22Rv1 (cell line): Measurements from ENCODE around the gene ARHGAP26.
"Not testable (repeated sequence)": the region's sequence is repeated elsewhere in the genome, so short reads cannot be mapped to it uniquely, and the experiment has no call there.

Experiments used
- H3K27ac ChIP-seq: fragments of 450-650 bp; 2 replicates; pipeline ENCODE4 v1.5.1; 2017
- ZFX ChIP-seq: fragments of 450-650 bp; IDR thresholded peaks from 2 replicates; pipeline ENCODE4 v1.6.1; 2017; ENCODE audit warnings: antibody characterized with exemption, borderline replicate concordance
- TF ChIP-seq, protein P1 (sequence below): fragments of 450-650 bp; IDR thresholded peaks from 2 replicates; pipeline ENCODE4 v1.5.1; 2017; ENCODE audit warnings: mild to moderate bottlenecking

Gene ARHGAP26

DNA sequence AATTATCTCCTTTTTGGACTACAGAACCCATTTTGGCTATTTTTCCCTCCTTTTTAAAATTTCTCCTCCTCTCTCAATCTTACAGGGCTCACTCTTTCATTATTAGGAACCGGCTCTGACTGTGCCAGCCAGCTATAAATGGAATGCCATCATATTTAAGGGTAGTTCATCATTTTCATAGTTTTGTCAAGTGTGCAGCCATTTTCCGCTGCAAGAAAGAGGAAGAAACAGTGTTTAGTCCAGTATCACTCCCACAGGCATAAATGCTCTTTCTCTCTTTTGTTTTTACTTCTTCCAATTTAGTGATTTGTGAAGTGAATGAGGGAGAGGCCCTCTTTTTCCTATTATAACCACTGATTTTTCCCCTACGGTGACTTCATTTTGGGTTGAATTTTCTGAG lies 343.3 kb downstream of the ARHGAP26 start:
- no peak overlapping the region for H3K27ac ChIP-seq

DNA sequence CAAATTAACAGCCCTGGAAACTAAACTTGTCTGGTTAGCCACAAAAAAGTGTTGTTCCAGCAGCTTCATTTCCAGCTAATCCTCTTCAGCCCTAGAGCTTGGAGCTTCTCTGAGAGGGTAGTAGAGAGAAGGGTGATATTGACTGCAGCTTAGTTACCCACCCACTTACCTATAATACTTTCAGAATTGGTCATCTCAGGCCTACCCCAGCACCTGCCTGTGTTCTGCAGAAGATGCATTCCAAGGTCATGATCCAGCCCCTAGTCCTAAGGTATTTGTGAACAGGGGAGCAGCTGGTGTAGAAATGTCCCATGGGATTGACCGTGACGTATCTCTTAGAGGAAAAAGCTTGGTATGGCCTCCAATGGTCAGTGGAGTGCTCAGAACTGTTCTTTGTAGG lies 344.3 kb downstream of the ARHGAP26 start:
- TF ChIP-seq ZFX, result no peak
- TF ChIP-seq, protein P1, sequence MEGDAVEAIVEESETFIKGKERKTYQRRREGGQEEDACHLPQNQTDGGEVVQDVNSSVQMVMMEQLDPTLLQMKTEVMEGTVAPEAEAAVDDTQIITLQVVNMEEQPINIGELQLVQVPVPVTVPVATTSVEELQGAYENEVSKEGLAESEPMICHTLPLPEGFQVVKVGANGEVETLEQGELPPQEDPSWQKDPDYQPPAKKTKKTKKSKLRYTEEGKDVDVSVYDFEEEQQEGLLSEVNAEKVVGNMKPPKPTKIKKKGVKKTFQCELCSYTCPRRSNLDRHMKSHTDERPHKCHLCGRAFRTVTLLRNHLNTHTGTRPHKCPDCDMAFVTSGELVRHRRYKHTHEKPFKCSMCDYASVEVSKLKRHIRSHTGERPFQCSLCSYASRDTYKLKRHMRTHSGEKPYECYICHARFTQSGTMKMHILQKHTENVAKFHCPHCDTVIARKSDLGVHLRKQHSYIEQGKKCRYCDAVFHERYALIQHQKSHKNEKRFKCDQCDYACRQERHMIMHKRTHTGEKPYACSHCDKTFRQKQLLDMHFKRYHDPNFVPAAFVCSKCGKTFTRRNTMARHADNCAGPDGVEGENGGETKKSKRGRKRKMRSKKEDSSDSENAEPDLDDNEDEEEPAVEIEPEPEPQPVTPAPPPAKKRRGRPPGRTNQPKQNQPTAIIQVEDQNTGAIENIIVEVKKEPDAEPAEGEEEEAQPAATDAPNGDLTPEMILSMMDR, result no peak
- H3K27ac ChIP-seq, result no peak overlapping the region

More for the DNA sequence above, 343.3 kb downstream of the ARHGAP26 start:
- no peak for TF ChIP-seq ZFX
- TF ChIP-seq, protein P1, result no peak

DNA sequence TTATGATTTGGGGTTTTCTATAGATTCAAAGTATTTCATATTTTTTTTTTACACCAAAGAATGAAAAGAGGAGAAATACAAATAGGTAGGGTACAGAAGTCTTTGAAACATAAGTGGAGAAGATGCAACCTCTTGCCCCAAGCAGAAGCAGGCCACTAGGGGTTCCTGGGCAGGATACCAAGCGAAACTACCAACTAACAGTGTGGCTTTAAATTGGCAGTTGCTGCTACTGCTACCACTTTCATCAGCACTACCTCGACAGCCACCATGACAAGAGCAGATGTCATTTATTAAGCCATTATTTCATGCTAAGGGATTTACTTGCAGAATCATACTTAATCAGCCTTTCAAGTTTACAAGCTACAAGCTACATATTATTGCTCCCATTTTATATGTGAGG lies 345.2 kb downstream of the ARHGAP26 start:
- no peak for TF ChIP-seq ZFX
- no peak overlapping the region for H3K27ac ChIP-seq

DNA sequence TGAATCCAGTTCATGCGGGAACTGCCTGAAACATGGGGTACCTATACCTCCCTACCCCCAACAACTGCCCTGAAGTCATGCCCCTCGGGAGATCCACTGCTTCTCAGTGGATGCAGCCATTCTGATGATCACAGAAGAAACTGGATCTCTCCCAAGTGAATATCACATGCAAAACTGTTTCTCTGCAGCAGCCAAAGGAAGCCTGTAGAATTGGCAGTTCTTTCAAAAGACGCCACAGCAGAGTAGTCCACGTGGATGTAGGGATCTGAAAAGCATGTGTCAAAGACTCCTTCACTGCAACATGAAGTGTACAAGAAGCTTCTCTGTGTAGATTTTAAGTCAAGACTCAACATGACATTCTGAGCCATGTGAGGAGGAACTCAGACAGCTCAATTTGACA lies 346.6 kb downstream of the ARHGAP26 start:
- H3K27ac ChIP-seq, result no peak overlapping the region
- TF ChIP-seq, protein P1, result no peak
- no peak for TF ChIP-seq ZFX

DNA sequence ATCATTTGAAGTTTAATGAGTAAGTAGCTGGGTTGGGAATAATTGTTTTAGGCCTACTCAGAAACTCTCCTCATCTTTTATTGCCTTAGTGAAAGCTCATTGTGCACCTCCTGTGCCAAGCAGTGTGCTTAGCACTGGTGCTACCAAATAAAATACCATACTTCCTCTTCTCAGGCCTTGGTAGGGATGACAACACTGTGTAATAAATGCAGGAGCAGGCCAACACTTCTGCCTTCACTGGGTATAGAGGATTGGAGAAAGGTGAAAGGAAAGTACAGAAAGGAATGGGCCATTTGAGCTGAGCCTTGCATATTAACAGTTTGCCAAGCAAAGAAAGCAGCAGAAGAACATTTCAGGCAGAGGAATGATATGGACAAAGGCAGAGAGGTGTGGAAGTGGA lies 347.6 kb downstream of the ARHGAP26 start:
- H3K27ac ChIP-seq, result no peak overlapping the region
- no peak for TF ChIP-seq ZFX
- TF ChIP-seq, protein P1, result no peak

DNA sequence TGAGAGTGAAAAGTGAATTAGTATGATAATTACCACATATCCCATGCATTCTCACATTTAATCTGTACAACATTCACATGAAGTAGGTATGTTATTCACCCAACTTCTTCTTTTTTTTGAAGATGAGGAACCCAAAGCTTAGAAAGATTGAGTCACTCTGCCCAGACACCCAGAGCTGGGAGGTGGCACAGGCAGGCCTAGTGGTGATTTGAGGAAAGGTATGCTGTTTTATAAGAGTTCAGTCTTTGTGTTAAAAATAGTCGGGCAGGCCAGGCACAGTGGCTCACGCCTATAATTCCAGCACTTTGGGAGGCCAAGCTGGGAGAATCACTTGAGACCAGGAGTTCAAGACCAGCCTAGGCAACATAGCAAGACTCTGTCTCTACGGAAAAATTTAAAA lies 348.0 kb downstream of the ARHGAP26 start:
- TF ChIP-seq ZFX, result no peak
- no peak overlapping the region for H3K27ac ChIP-seq

DNA sequence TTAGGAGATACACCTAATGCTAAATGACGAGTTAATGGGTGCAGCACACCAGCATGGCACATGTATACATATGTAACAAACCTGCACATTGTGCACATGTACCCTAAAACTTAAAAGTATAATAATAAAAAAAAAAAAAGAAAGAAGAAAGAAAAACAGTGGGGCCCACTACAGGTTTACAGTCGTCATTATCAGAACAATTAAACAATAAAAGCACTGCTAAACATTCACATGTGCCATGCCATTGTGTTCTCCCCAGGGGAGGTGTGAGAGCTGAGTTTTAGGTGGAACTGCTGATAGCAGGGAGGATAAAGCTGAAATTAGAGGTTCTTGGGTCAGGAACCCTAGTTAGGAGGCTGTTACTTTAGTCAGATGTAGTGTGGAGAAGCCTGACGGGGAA lies 348.6 kb downstream of the ARHGAP26 start:
- H3K27ac ChIP-seq, result not testable (repeated sequence)

DNA sequence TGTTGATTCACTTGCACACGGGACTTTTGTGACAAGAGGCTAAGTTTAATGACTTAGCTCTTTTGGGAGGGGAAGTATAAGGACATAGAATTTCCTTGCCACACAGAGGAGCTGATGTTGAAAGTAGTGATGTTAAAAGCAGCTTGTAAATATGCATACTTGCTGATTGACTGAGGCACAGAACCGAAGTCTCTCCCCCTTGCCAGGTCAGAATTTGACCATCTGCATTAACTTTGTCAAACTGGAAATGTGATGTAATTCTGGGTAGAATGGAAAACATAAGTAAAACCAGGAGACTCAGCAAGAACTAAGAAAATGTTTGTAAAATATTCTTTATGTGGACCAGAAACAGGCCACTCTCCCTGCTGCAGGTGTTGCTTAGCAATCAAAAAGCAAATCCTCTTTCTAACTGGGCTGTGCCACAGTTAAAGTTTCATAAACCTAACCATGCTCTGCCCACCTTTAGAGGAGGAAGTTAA lies 349.2 kb downstream of the ARHGAP26 start:
- TF ChIP-seq, protein P1, result no peak
- no peak for TF ChIP-seq ZFX
- H3K27ac ChIP-seq, result no peak overlapping the region

DNA sequence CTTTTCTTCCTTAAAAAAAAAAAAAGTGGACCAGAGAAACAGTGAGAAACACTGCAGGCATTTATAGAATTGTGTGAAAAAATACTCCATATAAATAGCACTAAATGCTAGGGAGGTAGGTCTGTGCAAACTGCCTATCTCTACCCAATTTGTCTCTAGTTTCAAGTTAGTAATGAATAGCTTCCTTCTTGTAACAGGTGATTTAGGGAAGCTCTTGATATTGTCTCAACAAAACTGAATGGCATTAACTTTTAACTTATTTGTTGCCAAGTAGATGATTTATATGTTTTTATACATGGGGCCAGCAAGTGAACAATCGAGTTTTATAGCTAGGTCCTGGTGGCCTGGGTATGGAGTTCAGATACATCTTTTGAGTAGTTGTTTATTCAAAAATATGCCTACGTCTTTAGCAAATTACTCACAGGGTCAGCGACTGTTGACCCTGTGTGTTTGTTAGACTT lies 349.7 kb downstream of the ARHGAP26 start:
- no peak overlapping the region for H3K27ac ChIP-seq
- TF ChIP-seq ZFX, result no peak
- TF ChIP-seq, protein P1, result no peak
